H1 (cell line): Measurements from ENCODE around the gene IL17RE. TPM values are rescaled to one million over a fixed set of nuclear protein-coding genes. Genes with fewer than 3 reads are reported as not detected.

ENCODE experiments used
- CTCF ChIA-PET: fragments of 300-600 bp; sonication (Branson Sonifier 250); formaldehyde crosslinking; loops from one replicate; lab custom pipeline; 2021; ENCODE audit not compliant: partially characterized antibody; lab: Charles Lee
- POLR2A ChIA-PET: fragments of 300-600 bp; sonication (Branson Sonifier 250); formaldehyde crosslinking; loops from one replicate; lab custom pipeline; 2021; ENCODE audit warnings: inconsistent platforms; ENCODE audit not compliant: partially characterized antibody; lab: Charles Lee
- DNase-seq, 2 experiments: peaks; one replicate each; pipeline versions ENCODE4 v3.0.0 to v3.0.0-alpha.2; 2010 to 2022; ENCODE audit warnings: low spot score in 2 of 2, low read depth in 1 of 2, mixed read lengths in 1 of 2
- FAIRE-seq: peaks from 2 replicates; lab custom pipeline; 2011; peaks lifted over from hg19 to GRCh38; lab: Jason Lieb, UNC
- H2AFZ ChIP-seq: 2 replicates; pipeline ENCODE4 v1.8.1; 2012; ENCODE audit warnings: low read length, inconsistent platforms
- H2AK5ac ChIP-seq: 2 replicates; pipeline ENCODE4 v1.6.1; 2013; ENCODE audit warnings: low read depth, low read length
- H2BK120ac ChIP-seq: replicated peaks from 2 replicates; pipeline ENCODE3; 2013; ENCODE audit warnings: low read depth, low read length, inconsistent platforms
- H2BK12ac ChIP-seq: 2 replicates; pipeline ENCODE4 v1.6.1; 2013; ENCODE audit warnings: low read depth, low read length
- H2BK15ac ChIP-seq: 2 replicates; pipeline ENCODE4 v1.6.1; 2013; ENCODE audit warnings: low read length
- H2BK20ac ChIP-seq: 2 replicates; pipeline ENCODE4 v1.6.1; 2013; ENCODE audit warnings: low read length
- H2BK5ac ChIP-seq: 2 replicates; pipeline ENCODE4 v1.6.1; 2013; ENCODE audit warnings: low read depth, low read length
- H3K14ac ChIP-seq: 2 replicates; pipeline ENCODE4 v1.6.1; 2013; ENCODE audit warnings: inconsistent platforms; ENCODE audit not compliant: insufficient read length
- H3K18ac ChIP-seq: 2 replicates; pipeline ENCODE4 v1.6.1; 2013; ENCODE audit warnings: low read length; ENCODE audit errors: extremely low read depth
- H3K23ac ChIP-seq: 2 replicates; pipeline ENCODE4 v1.6.1; 2013; ENCODE audit warnings: inconsistent platforms; ENCODE audit not compliant: insufficient read length
- H3K23me2 ChIP-seq: 2 replicates; pipeline ENCODE4 v1.6.1; 2013; ENCODE audit warnings: low read depth, low read length
- H3K27ac ChIP-seq: 2 replicates; pipeline ENCODE4 v1.6.1; 2011; ENCODE audit warnings: low read depth, low read length, inconsistent platforms
- H3K27me3 ChIP-seq, 4 experiments: replicated peaks in 1 of 4; 1 replicate in 1 of 4; 2 replicates in 3 of 4; pipeline versions ENCODE4 v1.6.1 to v1.8.1; 2011 to 2013; ENCODE audit warnings: low read length in 3 of 4, mild to moderate bottlenecking in 3 of 4, inconsistent platforms in 2 of 4, mixed read lengths in 2 of 4, moderate library complexity in 1 of 4; ENCODE audit not compliant: control insufficient read depth in 3 of 4, insufficient read depth in 3 of 4; ENCODE audit errors: extremely low read depth in 1 of 4
- H3K36me3 ChIP-seq, 4 experiments: 2 replicates each; pipeline versions ENCODE4 v1.6.1 to v1.8.1; 2011 to 2013; ENCODE audit warnings: mild to moderate bottlenecking in 4 of 4, low read length in 3 of 4, moderate library complexity in 2 of 4, control low read depth in 1 of 4, inconsistent platforms in 1 of 4; ENCODE audit not compliant: insufficient read depth in 4 of 4, control insufficient read depth in 2 of 4
- H3K4ac ChIP-seq: replicated peaks from 2 replicates; pipeline ENCODE3; 2013; ENCODE audit warnings: low read length, low read depth, mixed read lengths, inconsistent platforms; ENCODE audit not compliant: insufficient read length
- H3K4me1 ChIP-seq, 4 experiments: replicated peaks in 1 of 4; 1 replicate in 1 of 4; 2 replicates in 3 of 4; pipeline versions ENCODE4 v1.6.1 to v1.8.1; 2011 to 2013; ENCODE audit warnings: low read length in 3 of 4, inconsistent platforms in 2 of 4, mixed read lengths in 1 of 4; ENCODE audit not compliant: insufficient read depth in 4 of 4, control insufficient read depth in 3 of 4
- H3K4me2 ChIP-seq, 2 experiments: 2 replicates each; pipeline versions ENCODE4 v1.6.1 to v1.8.1; 2011 to 2013; ENCODE audit warnings: low read depth in 2 of 2, low read length in 2 of 2, control low read depth in 1 of 2, inconsistent platforms in 1 of 2, mild to moderate bottlenecking in 1 of 2; ENCODE audit not compliant: insufficient read depth in 1 of 2
- H3K4me3 ChIP-seq, 4 experiments: fragments of 200-600, 300-600 bp in 1 of 4; sonication (generic), shearing (Covaris generic), sonication (Bioruptor Twin) in 1 of 4; 2 replicates each; pipeline versions ENCODE4 v1.5.1 to v1.8.1; 2011 to 2016; ENCODE audit warnings: low read length in 4 of 4, low read depth in 3 of 4, control low read depth in 2 of 4, inconsistent platforms in 2 of 4, mild to moderate bottlenecking in 2 of 4, mixed read lengths in 1 of 4, moderate library complexity in 1 of 4; ENCODE audit not compliant: insufficient read depth in 2 of 4; ENCODE audit errors: extremely low read depth in 1 of 4
- H3K56ac ChIP-seq: replicated peaks from 2 replicates; pipeline ENCODE3; 2013; ENCODE audit warnings: low read depth, mild to moderate bottlenecking, mixed read lengths, low read length, inconsistent platforms; ENCODE audit not compliant: insufficient read length
- H3K79me1 ChIP-seq: 2 replicates; pipeline ENCODE4 v1.6.1; 2013; ENCODE audit warnings: low read depth, low read length, control low read depth
- H3K79me2 ChIP-seq, 2 experiments: 2 replicates each; pipeline versions ENCODE4 v1.6.1 to v1.8.1; 2012 to 2013; ENCODE audit warnings: low read length in 2 of 2, mild to moderate bottlenecking in 2 of 2, inconsistent platforms in 1 of 2; ENCODE audit not compliant: insufficient read depth in 2 of 2, control insufficient read depth in 1 of 2
- H3K9ac ChIP-seq, 4 experiments: replicated peaks in 1 of 4; 1 replicate in 1 of 4; 2 replicates in 3 of 4; pipeline versions ENCODE4 v1.6.1 to v1.8.1; 2011 to 2013; ENCODE audit warnings: low read depth in 3 of 4, low read length in 3 of 4, control low read depth in 2 of 4, mild to moderate bottlenecking in 2 of 4, moderate library complexity in 2 of 4, inconsistent platforms in 1 of 4; ENCODE audit errors: extremely low read depth in 1 of 4
- H3K9me3 ChIP-seq, 2 experiments: 2 replicates each; pipeline versions ENCODE4 v1.6.1 to v1.8.1; 2012 to 2013; ENCODE audit warnings: mild to moderate bottlenecking in 2 of 2, moderate library complexity in 2 of 2, control low read depth in 1 of 2, inconsistent platforms in 1 of 2, low read depth in 1 of 2, low read length in 1 of 2, mixed read lengths in 1 of 2; ENCODE audit not compliant: insufficient read depth in 2 of 2
- H4K20me1 ChIP-seq, 2 experiments: replicated peaks in 1 of 2; 2 replicates each; pipeline versions ENCODE3 to v1.8.1; 2011 to 2013; ENCODE audit warnings: inconsistent platforms in 2 of 2, low read length in 2 of 2, mild to moderate bottlenecking in 1 of 2; ENCODE audit not compliant: insufficient read depth in 2 of 2, control insufficient read depth in 1 of 2
- H4K5ac ChIP-seq: 2 replicates; pipeline ENCODE4 v1.6.1; 2013; ENCODE audit warnings: low read length, low read depth, mixed read lengths, inconsistent platforms; ENCODE audit not compliant: insufficient read length
- H4K8ac ChIP-seq: 2 replicates; pipeline ENCODE4 v1.8.0; 2013; ENCODE audit warnings: mild to moderate bottlenecking, moderate library complexity, low read length, inconsistent platforms; ENCODE audit not compliant: insufficient read depth; ENCODE audit errors: extremely low read depth
- H4K91ac ChIP-seq: replicated peaks from 2 replicates; pipeline ENCODE3; 2013; ENCODE audit warnings: low read length, mixed read lengths, inconsistent platforms; ENCODE audit not compliant: insufficient read length
- POLR2A ChIP-seq, 2 experiments: IDR thresholded peaks; 1 replicate in 1 of 2; 2 replicates in 1 of 2; pipeline ENCODE4 v1.6.1; 2011; ENCODE audit warnings: low read depth in 2 of 2, low read length in 2 of 2, mild to moderate bottlenecking in 2 of 2; ENCODE audit errors: control extremely low read depth in 1 of 2
- SIX5 ChIP-seq: IDR thresholded peaks from 2 replicates; pipeline ENCODE4 v1.6.1; 2011; ENCODE audit warnings: mild to moderate bottlenecking, low read depth, low read length
- WGBS, 2 experiments: shearing (Covaris generic) in 1 of 2; methylation state at CpG; one replicate each; pipeline versions ENCODE4 v1.1.6 to v1.1.7; 2013 to 2015; ENCODE audit warnings: low lambda C conversion rate in 2 of 2, mixed read lengths in 2 of 2, inconsistent platforms in 1 of 2, low coverage in 1 of 2, missing lambda C conversion rate in 1 of 2; ENCODE audit not compliant: insufficient replicate concordance in 2 of 2, insufficient coverage in 1 of 2, insufficient read length in 1 of 2; ENCODE audit errors: extremely low coverage in 1 of 2, missing lambda C conversion rate in 1 of 2; 5-methylcytosine and 5-hydroxymethylcytosine counted together
- polyA plus RNA-seq, 7 experiments: library from polyadenylated mRNA; depleted of rRNA in 3 of 7; stranded (reverse) in 5 of 7; unstranded in 2 of 7; fragments of >200 nt in 5 of 7; fragments of 200-250 nt in 2 of 7; gene quantifications; 1 replicate in 5 of 7; 2 replicates in 1 of 7; 4 replicates in 1 of 7; pipeline versions ENCODE4 v1.2.1 to v1.2.3, GENCODE V29; 2011 to 2013; ENCODE audit warnings: missing spikeins in 2 of 7, mixed read lengths in 2 of 7
- total RNA-seq: library from RNA; stranded (reverse); fragmentation: NEBNext Ultra II Directional; extraction: Animal tissue kit (Norgen Biotek cat#: 25700); gene quantifications from 2 replicates; pipeline ENCODE4 v1.2.1, GENCODE V29; 2021

Gene IL17RE
- total and polyA plus RNA-seq, 2 of the 8 experiments (the other 6 are each of a cell fraction or from before 2014, with no cell fraction given), result 3.4 to 4.9 TPM

DNA sequence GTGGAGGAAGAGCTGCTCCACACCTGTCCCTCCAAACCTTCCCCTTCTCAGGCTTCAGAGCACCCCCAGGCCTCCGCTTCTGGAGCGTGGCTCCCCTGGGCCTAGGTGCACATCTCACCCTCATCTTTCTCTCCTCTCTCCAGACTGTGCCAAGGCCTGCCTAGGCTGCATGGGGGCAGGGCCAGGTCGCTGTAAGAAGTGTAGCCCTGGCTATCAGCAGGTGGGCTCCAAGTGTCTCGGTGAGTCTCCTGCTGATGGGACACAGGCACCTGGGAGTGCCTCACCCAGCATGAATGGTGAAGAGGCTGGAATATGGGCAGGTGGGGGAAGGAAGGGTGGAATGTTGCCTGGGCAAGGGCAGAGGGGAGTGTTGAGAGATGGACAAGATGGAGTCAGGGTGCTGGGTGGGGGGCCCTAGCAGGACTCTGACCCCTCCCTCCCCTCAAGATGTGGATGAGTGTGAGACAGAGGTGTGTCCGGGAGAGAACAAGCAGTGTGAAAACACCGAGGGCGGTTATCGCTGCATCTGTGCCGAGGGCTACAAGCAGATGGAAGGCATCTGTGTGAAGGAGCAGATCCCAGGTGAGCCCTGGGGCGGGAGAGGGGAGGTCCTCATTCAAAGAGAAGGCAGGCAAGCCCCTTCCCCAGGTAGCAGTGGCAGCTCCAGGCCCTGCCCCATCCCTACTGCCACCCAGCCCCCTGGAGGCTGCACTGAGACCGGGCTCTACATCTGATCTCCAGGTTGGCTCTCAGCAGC lies 40.5 kb downstream of the IL17RE start:
- H4K91ac ChIP-seq, result no peak overlapping the region
- H3K23me2 ChIP-seq, result peaks cover 18% of the 10 kb centered on the region; the same call in 1 of the 2 replicates
- no peak overlapping the region for H2BK120ac ChIP-seq
- ChIA-PET CTCF (interaction anchor here (0.6 to 1.8 kb wide), 10 partner anchors 9 to 116 kb away, joined by 3 to 8 read pairs (median 3); partner anchors contain the start of genes IL17RC and PRRT3), POLR2A (interaction anchor here (0.8 to 1.9 kb wide), 9 partner anchors 8 to 150 kb away, joined by 3 to 16 read pairs (median 4); partner anchors contain the start of genes ARPC4, CRELD1, PRRT3 and TTLL3)
- no peak overlapping the region for H3K56ac ChIP-seq
- H2AFZ ChIP-seq, result no peak overlapping the region
- H3K4me3 ChIP-seq, result no peak overlapping the region
- FAIRE-seq (no peak), DNase-seq (no peak)
- no peak overlapping the region for H2BK20ac ChIP-seq
- H3K4me2 ChIP-seq, result no peak overlapping the region
- H3K14ac ChIP-seq, result no peak overlapping the region
- H2AK5ac ChIP-seq, result no peak overlapping the region
- no peaks in the 10 kb centered on the region for H3K36me3 ChIP-seq
- no peaks in the 10 kb centered on the region for H3K27me3 ChIP-seq
- H4K8ac ChIP-seq, result peak overlapping the region; percentile 51; the same call in 1 of the 2 replicates
- TF ChIP-seq POLR2A (IDR thresholded peaks at IDR 0.05; ENCODE audit: control extremely low read depth in 1 of 2, low read depth in 2 of 2, low read length in 2 of 2) (0 out of 3 replicates have a peak, but pooled peaks of 1 of the 2 experiments have one; percentile 2), SIX5 (no peak)
- 88% methylated on average over 11 of the region's 11 CpGs; no CpG with 5 or more reads in 1 of the 2 experiments for WGBS, 2 experiments
- no peak overlapping the region for H2BK12ac ChIP-seq
- no peak overlapping the region for H4K5ac ChIP-seq
- H3K18ac ChIP-seq, result no peak overlapping the region
- peaks cover 0 to 4% of the 10 kb centered on the region in 2 experiments; a peak in 1 of 4 replicates for H3K9me3 ChIP-seq
- no peak overlapping the region for H3K9ac ChIP-seq
- no peak overlapping the region for H3K27ac ChIP-seq
- no peak overlapping the region for H3K23ac ChIP-seq
- H4K20me1 ChIP-seq, result no peaks in the 10 kb centered on the region
- H3K4me1 ChIP-seq, result peaks cover 0 to 8% (median 4%) of the 10 kb centered on the region in 4 experiments; a peak in 5 of 7 replicates
- H2BK5ac ChIP-seq, result no peak overlapping the region
- H3K4ac ChIP-seq, result no peak overlapping the region
- no peaks in the 10 kb centered on the region for H3K79me2 ChIP-seq
- H3K79me1 ChIP-seq, result no peaks in the 10 kb centered on the region
- no peak overlapping the region for H2BK15ac ChIP-seq
